Keratinocyte (primary cell): Measurements from ENCODE around the gene F10. TPM values are rescaled to one million over a fixed set of nuclear protein-coding genes. Genes with fewer than 3 reads are reported as not detected.

ENCODE experiments used
- DNase-seq: peaks from one replicate; pipeline ENCODE4 v3.0.0-alpha.2; 2011; ENCODE audit warnings: low read depth, missing footprints, low spot score
- FAIRE-seq: peaks from 2 replicates; lab custom pipeline; 2011; peaks lifted over from hg19 to GRCh38; lab: Jason Lieb, UNC
- H2AFZ ChIP-seq: 2 replicates; pipeline ENCODE4 v1.6.0; 2012; ENCODE audit warnings: low read length, control low read depth, inconsistent platforms; ENCODE audit not compliant: control insufficient read depth
- H3K27ac ChIP-seq: 2 replicates; pipeline ENCODE4 v1.5.1; 2011; ENCODE audit warnings: low read length; ENCODE audit not compliant: control insufficient read depth, insufficient read depth
- H3K27me3 ChIP-seq: 3 replicates; pipeline ENCODE4 v1.6.0; 2011; ENCODE audit warnings: low read length; ENCODE audit not compliant: control insufficient read depth, insufficient read depth; ENCODE audit errors: extremely low read depth
- H3K36me3 ChIP-seq, 2 experiments: 2 replicates in 1 of 2; 3 replicates in 1 of 2; pipeline ENCODE4 v1.5.1; 2011; ENCODE audit warnings: low read length in 2 of 2, mild to moderate bottlenecking in 1 of 2; ENCODE audit not compliant: control insufficient read depth in 2 of 2, insufficient read depth in 2 of 2; ENCODE audit errors: extremely low read depth in 1 of 2
- H3K4me1 ChIP-seq: 3 replicates; pipeline ENCODE4 v1.5.1; 2011; ENCODE audit warnings: low read length; ENCODE audit not compliant: control insufficient read depth, insufficient read depth; ENCODE audit errors: extremely low read depth
- H3K4me2 ChIP-seq: 3 replicates; pipeline ENCODE4 v1.6.0; 2011; ENCODE audit warnings: low read depth, low read length; ENCODE audit not compliant: control insufficient read depth, insufficient read depth; ENCODE audit errors: extremely low read depth
- H3K4me3 ChIP-seq, 3 experiments: fragments of 200-600 bp in 1 of 3; sonication (generic) in 1 of 3; 2 replicates in 2 of 3; 3 replicates in 1 of 3; pipeline ENCODE4 v1.5.1; 2011 to 2016; ENCODE audit warnings: low read length in 3 of 3, mild to moderate bottlenecking in 3 of 3, control low read depth in 2 of 3, inconsistent platforms in 1 of 3, low read depth in 1 of 3, mixed read lengths in 1 of 3, mixed run types in 1 of 3, moderate library complexity in 1 of 3; ENCODE audit not compliant: control insufficient read depth in 2 of 3, insufficient read depth in 2 of 3; ENCODE audit errors: extremely low read depth in 1 of 3
- H3K79me2 ChIP-seq: 2 replicates; pipeline ENCODE4 v1.6.0; 2012; ENCODE audit warnings: low read length; ENCODE audit not compliant: control insufficient read depth, insufficient read depth
- H3K9ac ChIP-seq: 3 replicates; pipeline ENCODE4 v1.6.0; 2011; ENCODE audit warnings: low read length; ENCODE audit not compliant: control insufficient read depth, insufficient read depth; ENCODE audit errors: extremely low read depth
- H3K9me1 ChIP-seq: 3 replicates; pipeline ENCODE4 v1.6.0; 2011; ENCODE audit warnings: low read length; ENCODE audit not compliant: control insufficient read depth, insufficient read depth; ENCODE audit errors: extremely low read depth
- H3K9me3 ChIP-seq: 2 replicates; pipeline ENCODE4 v1.5.1; 2012; ENCODE audit warnings: low read depth, low read length; ENCODE audit not compliant: control insufficient read depth
- H4K20me1 ChIP-seq: 3 replicates; pipeline ENCODE4 v1.6.0; 2011; ENCODE audit warnings: low read length; ENCODE audit not compliant: control insufficient read depth, insufficient read depth; ENCODE audit errors: extremely low read depth
- CTCF ChIP-seq, 3 experiments: IDR thresholded peaks in 1 of 3; conservative IDR thresholded peaks in 1 of 3; optimal IDR thresholded peaks in 1 of 3; 2 replicates in 2 of 3; 3 replicates in 1 of 3; pipeline versions ENCODE3 to v1.5.1; 2011; ENCODE audit warnings: low read length in 3 of 3, mild to moderate bottlenecking in 3 of 3, moderate library complexity in 2 of 3, control low read depth in 1 of 3, inconsistent platforms in 1 of 3; ENCODE audit not compliant: insufficient read depth in 2 of 3; ENCODE audit errors: extremely low read depth in 1 of 3
- EZH2 ChIP-seq: IDR thresholded peaks from one replicate; pipeline ENCODE4 v1.6.1; 2012; ENCODE audit warnings: inconsistent platforms, mild to moderate bottlenecking, low read length, moderate library complexity
- dilution Hi-C: fragments of 300-500 bp; cut with MboI; formaldehyde crosslinking; loops from one replicate; pipeline ENCODE4 v1.7.0; 2020; ENCODE audit warnings: low sequenced_read_pairs; ENCODE audit not compliant: extremely low pct_ligation_motif_present
- polyA plus RNA-seq, 5 experiments: library from polyadenylated mRNA; depleted of rRNA in 3 of 5; stranded (reverse) in 3 of 5; stranded (forward) in 1 of 5; unstranded in 1 of 5; fragments of >200 nt; gene quantifications; 1 replicate in 1 of 5; 2 replicates in 3 of 5; 3 replicates in 1 of 5; pipeline versions ENCODE4 v1.2.1 to v1.2.3, GENCODE V29; 2011 to 2012; ENCODE audit warnings: missing spikeins in 2 of 5, low read depth in 1 of 5, low replicate concordance in 1 of 5

Gene F10
- polyA plus RNA-seq, 1 donor (not counting 4 experiments of a cell fraction or from before 2014, with no cell fraction given) = not detected

DNA sequence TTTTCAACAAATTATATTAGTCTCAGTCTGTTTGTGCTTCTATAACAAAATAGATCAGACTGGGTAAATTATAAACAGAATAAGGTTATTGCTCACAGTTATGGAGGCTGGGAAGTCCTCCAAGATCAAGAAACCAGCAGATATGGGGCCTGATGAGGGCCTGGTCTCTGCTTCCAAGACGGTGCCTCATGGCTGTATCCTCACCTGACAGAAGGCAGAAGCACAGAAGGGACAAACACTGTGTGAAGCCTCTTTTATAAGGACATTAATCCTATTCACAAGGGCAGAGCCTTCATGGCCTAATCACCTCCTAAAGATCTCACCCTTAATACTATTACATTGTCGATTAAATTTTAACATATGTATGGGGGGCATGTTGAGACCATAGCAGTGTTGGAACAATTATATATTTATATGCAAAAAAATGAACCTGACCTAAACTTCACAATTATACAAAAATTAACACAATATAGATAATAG, 12.7 kb downstream of the F10 start:
- H3K79me2 ChIP-seq = no peaks in the 10 kb centered on the region
- DNase-seq (no peak), FAIRE-seq (no peak)
- no peak overlapping the region for H3K27ac ChIP-seq
- H3K9me1 ChIP-seq = no peaks in the 10 kb centered on the region
- H4K20me1 ChIP-seq = no peaks in the 10 kb centered on the region
- H3K4me1 ChIP-seq = no peaks in the 10 kb centered on the region
- H3K36me3 ChIP-seq = no peaks in the 10 kb centered on the region
- no peak overlapping the region for H3K4me3 ChIP-seq
- no peaks in the 10 kb centered on the region for H3K27me3 ChIP-seq
- no peak overlapping the region for H2AFZ ChIP-seq
- TF ChIP-seq CTCF (optimal IDR thresholded peaks at IDR 0.05 in 1 of 3, IDR thresholded peaks at IDR 0.05 in 1 of 3, conservative IDR thresholded peaks at IDR 0.05 in 1 of 3; ENCODE audit: extremely low read depth in 1 of 3, insufficient read depth in 2 of 3, low read length in 3 of 3) = no peak
- no peak for TF ChIP-seq EZH2
- no peak overlapping the region for H3K4me2 ChIP-seq
- H3K9ac ChIP-seq = no peak overlapping the region
- no peaks in the 10 kb centered on the region for H3K9me3 ChIP-seq
- dilution Hi-C loops = no loop called here

GRCh38 chr13:113137691-113138298, 15.2 kb downstream of the F10 start:
- H3K9me1 ChIP-seq = no peaks in the 10 kb centered on the region
- H2AFZ ChIP-seq = no peak overlapping the region
- dilution Hi-C loops = no loop called here
- H3K9ac ChIP-seq = no peak overlapping the region
- no peaks in the 10 kb centered on the region for H4K20me1 ChIP-seq
- H3K27ac ChIP-seq = no peak overlapping the region
- H3K4me1 ChIP-seq = no peaks in the 10 kb centered on the region
- no peak overlapping the region for H3K4me3 ChIP-seq
- FAIRE-seq (no peak), DNase-seq (no peak)
- H3K36me3 ChIP-seq = no peaks in the 10 kb centered on the region
- no peak overlapping the region for H3K4me2 ChIP-seq
- H3K27me3 ChIP-seq = no peaks in the 10 kb centered on the region
- H3K9me3 ChIP-seq = no peaks in the 10 kb centered on the region
- H3K79me2 ChIP-seq = no peaks in the 10 kb centered on the region
- TF ChIP-seq EZH2 = no peak
- TF ChIP-seq CTCF (optimal IDR thresholded peaks at IDR 0.05 in 1 of 3, IDR thresholded peaks at IDR 0.05 in 1 of 3, conservative IDR thresholded peaks at IDR 0.05 in 1 of 3; ENCODE audit: extremely low read depth in 1 of 3, insufficient read depth in 2 of 3, low read length in 3 of 3) = no peak
